GM21576 (cell line): ENCODE measurements around the gene MRPS31.
"Not testable (repeated sequence)": the region's sequence is repeated elsewhere in the genome, so short reads cannot be mapped to it uniquely, and the experiment has no call there.

Experiments used
- ATAC-seq: cut with Tn5 transposase; IDR thresholded peaks from one replicate; pipeline ENCODE4 v1.9.1; 2021; ENCODE audit warnings: mild to moderate bottlenecking, moderate library complexity; ENCODE audit not compliant: unreplicated experiment

MRPS31 gene

GRCh38 chr13:40790154-40790616 lies 19.2 kb upstream of the MRPS31 start:
- ATAC-seq: no peak

GRCh38 chr13:40789275-40790153 lies 18.5 kb upstream of the MRPS31 start, which contains the start of gene SLC25A15:
Gene SLC25A15 (plus strand): TSS chr13:40789611. CDS start chr13:40793227, 3,616 bp downstream.
- peak; percentile 82 for ATAC-seq

GRCh38 chr13:40788540-40789274 lies 17.7 kb upstream of the MRPS31 start:
- not testable (repeated sequence) for ATAC-seq

GRCh38 chr13:40787062-40787461 lies 16.1 kb upstream of the MRPS31 start:
- ATAC-seq: no peak

DNA sequence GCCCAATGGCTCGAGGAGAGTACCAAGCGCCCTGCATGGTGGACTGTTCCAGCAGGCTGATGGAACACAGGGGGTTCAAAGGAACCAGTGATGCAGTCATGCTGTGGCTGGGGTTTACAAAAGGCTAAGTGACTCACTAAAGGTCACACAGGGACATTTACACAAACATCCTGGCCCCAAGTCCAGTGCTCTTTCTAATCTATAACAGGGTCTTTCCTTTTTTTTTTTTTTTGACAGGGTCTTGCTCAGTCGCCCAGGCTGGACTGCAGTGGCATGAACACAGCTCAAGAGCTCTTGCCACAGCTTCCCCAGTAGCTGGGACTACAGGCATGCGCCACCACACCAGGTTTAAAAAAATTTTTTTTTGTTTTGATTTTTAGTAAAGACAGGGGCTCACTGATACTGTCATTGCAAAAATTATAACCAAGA lies 15.6 kb upstream of the MRPS31 start:
- no peak for ATAC-seq

DNA sequence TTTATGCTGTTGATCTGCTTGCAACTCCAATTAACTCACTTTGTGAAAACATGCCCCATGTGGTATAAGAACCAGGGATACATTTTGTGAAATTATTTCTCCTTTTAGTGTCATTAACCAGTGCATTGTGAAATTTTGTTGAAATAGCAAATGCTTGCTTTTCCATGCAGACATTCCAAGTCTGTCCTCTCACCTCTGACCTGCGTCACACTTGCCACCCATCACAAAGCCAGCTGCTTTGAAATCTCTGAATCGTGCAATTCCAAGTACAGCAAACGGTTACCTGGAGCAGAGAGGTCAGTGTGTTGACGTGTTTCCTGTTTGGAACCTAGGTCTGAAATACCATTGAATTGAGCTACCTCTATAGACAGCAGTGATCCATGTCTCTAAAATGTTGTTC lies 13.6 kb upstream of the MRPS31 start:
- ATAC-seq: no peak

GRCh38 chr13:40782971-40783370 lies 12.0 kb upstream of the MRPS31 start:
- not testable (repeated sequence) for ATAC-seq

DNA sequence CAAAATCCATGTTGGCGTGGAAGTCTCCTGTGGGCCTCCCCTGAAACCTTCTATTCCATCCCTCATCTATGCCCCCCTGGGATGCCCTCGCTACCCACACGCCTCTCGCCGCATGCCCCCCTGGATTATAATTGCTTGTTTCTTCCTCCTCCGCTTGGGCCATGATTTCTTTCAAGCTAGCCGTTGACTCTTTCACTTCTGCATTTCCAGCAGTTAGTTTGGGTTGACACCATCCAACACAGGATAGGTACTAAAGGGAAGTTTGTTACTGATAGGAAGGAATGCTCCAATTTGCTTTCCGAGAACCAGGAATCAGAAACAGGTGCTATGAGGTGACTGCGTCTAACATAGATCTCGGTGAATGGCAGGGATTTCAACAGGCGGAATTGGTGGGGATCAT lies 10.7 kb upstream of the MRPS31 start:
- ATAC-seq: no peak

DNA sequence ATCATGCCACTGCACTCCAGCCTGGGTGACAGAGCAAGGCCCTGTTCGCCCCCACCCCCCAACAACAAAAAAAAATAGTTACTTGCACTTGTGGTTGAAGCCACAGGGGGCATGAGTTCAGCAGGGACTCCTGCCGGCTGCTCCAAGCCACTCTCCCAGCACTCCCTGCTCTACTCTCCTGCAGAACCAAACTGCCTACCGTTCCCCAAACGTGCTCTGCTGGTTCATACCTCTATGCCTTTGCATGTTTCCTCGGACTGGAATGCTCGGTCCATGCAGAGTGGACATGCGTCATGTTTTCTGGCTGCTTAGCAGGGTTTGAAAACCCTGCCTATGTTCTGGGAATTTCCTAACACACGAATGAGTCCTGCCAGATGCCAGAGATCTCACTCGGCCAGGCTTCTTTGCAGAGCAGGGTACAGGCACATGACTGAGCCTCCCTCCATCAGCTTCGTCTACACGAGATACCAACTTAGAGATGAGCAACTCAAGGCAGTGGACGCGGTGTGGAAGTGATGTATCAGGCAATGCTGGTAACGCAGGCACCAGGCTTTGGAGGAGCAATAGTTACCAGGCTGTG lies 9.9 kb upstream of the MRPS31 start:
- no peak for ATAC-seq

DNA sequence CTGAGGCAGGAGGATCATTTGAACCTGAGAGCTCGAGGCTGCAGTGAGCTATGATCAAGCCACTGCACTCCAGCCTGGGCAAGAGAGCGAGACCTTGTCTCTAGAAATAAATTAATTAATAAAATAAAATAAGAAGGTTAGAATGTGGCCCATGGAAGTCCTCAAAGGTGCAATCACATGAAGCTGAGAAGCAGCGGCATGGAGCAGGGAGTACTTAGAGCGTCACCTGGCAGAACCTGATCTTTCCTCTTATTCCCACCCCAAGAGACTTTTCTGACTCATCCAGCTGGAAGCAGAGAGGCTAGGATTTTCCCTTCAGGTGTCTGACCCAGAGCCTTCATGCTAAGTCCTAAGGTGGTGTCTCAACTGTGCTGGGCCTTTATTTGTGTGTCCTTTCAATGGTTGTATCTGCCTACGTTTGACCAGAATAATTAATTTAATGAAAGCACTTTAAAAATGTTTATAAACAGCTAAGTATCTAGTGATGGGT lies 8.9 kb upstream of the MRPS31 start:
- ATAC-seq: no peak

- no peak for ATAC-seq
Observed at GRCh38 chr13:40779049-40779448, 8.1 kb upstream of the MRPS31 start.

DNA sequence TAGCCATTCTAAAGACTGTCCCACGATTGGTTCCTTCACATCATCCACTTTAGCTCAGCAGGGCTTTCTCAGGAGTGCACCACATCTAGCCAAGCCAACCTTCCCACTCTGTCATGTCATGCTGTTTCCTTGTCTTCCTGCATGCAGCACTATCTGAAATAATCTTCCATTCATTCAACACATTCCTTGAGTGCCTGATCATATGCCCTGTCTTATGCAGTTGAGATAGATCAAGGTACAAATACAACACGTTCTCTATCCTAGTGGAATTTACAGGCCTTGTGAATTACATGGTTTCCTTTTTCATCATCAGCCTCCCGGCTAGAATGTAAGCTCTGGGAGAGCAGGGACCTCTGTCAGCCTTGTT lies 6.8 kb upstream of the MRPS31 start:
- no peak for ATAC-seq

- ATAC-seq: peak; percentile 79
Observed at GRCh38 chr13:40777166-40777808, 6.3 kb upstream of the MRPS31 start.

- ATAC-seq: peak; percentile 47
Observed at GRCh38 chr13:40776681-40777165, 5.7 kb upstream of the MRPS31 start.

GRCh38 chr13:40776232-40776631 lies 5.2 kb upstream of the MRPS31 start:
- no peak for ATAC-seq

DNA sequence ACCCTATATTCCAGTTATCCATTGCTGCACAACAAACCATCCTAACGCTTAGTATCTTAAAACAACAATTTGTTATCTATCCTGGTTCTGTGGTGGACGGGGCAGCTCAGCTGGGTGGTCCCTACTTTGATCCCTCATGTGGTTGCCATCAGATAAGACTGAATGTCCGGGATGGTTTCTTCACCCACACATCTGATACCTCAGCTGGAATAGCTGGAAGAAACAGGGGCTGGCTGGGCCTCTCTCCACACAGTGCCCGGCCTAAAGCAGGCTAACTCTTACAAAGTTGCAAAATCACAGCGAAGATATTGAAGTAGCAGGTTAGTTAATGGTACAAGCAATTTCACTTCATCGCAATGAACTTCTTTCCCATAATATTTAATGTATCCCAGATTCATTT lies 3.7 kb upstream of the MRPS31 start:
- ATAC-seq: no peak

- ATAC-seq: no peak
Observed at GRCh38 chr13:40772765-40773473, 1.9 kb upstream of the MRPS31 start.

- ATAC-seq: no peak
Observed at GRCh38 chr13:40770609-40770933, 419 bp downstream of the MRPS31 start.

DNA sequence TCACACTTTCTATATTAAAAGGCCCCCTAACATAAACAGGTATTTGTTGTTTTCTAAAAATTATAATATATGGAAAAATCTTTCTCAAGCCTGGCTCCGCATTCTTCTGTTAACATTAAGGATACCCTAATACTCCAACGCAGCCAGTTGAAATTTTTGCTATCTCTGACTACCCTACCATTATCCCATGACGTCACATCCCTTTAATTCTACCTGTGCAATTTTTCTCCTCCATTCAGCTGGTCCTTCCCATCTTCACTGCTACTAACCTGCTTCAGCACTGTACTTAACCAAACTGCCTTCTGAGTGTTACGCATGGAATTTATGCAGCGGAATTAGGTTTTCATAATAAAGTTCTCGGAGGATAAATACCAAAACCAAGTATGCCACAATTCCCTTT lies 1.0 kb downstream of the MRPS31 start:
- no peak for ATAC-seq

- no peak for ATAC-seq
Observed at GRCh38 chr13:40765602-40766001, 5.4 kb downstream of the MRPS31 start.
